HepG2 (cell line): ENCODE data around the gene IGF2. TPM values are rescaled to one million over a fixed set of nuclear protein-coding genes. Genes with fewer than 3 reads are reported as not detected.

Experiments used
- CBFB ChIP-seq: sonication (generic); formaldehyde crosslinking; IDR thresholded peaks from 2 replicates; pipeline ENCODE4 v1.4.0; 2020; ENCODE audit warnings: missing genetic modification reagents
- CREB1 ChIP-seq, 2 experiments: fragments of 450-650 bp in 1 of 2; IDR thresholded peaks; 2 replicates each; pipeline ENCODE4 v1.6.1; 2016 to 2017; ENCODE audit warnings: control low read depth in 1 of 2, mild to moderate bottlenecking in 1 of 2, missing compliant biosample characterization in 1 of 2, missing genetic modification characterization in 1 of 2
- GMEB1 ChIP-seq: sonication (generic); formaldehyde crosslinking; IDR thresholded peaks from 2 replicates; pipeline ENCODE4 v1.5.1; 2020; ENCODE audit warnings: missing genetic modification reagents, mild to moderate bottlenecking, borderline replicate concordance
- HDAC2 ChIP-seq: sonication (generic); formaldehyde crosslinking; IDR thresholded peaks from 2 replicates; pipeline ENCODE4 v1.4.0; 2020; ENCODE audit warnings: missing genetic modification reagents
- MAX ChIP-seq: IDR thresholded peaks from 2 replicates; pipeline ENCODE4 v1.6.1; 2012; ENCODE audit warnings: inconsistent platforms
- MIXL1 ChIP-seq: IDR thresholded peaks from 2 replicates; pipeline ENCODE4 v1.6.1; 2016
- MLLT10 ChIP-seq: sonication (generic); formaldehyde crosslinking; IDR thresholded peaks from 2 replicates; pipeline ENCODE4 v1.4.0; 2020; ENCODE audit warnings: missing genetic modification reagents
- NFAT5 ChIP-seq: sonication (generic); formaldehyde crosslinking; IDR thresholded peaks from 2 replicates; pipeline ENCODE4 v1.4.0; 2020; ENCODE audit warnings: missing genetic modification reagents
- POLR2G ChIP-seq: fragments of 200-400 bp; formaldehyde crosslinking; IDR thresholded peaks from 2 replicates; pipeline ENCODE4 v1.6.1; 2018; ENCODE audit warnings: mild to moderate bottlenecking, low read depth, low read length, moderate library complexity
- PTBP1 ChIP-seq: fragments of 200-400 bp; formaldehyde crosslinking; IDR thresholded peaks from 2 replicates; pipeline ENCODE4 v1.6.1; 2018; ENCODE audit warnings: low read length, low read depth; ENCODE audit not compliant: poor library complexity, severe bottlenecking
- TCF12 ChIP-seq, 2 experiments: fragments of 450-650 bp in 1 of 2; sonication (generic) in 1 of 2; formaldehyde crosslinking in 1 of 2; IDR thresholded peaks; 2 replicates each; pipeline versions ENCODE4 v1.6.1 to v1.8.0; 2017 to 2022; ENCODE audit warnings: antibody characterized with exemption in 1 of 2, mild to moderate bottlenecking in 1 of 2, missing genetic modification reagents in 1 of 2, moderate library complexity in 1 of 2
- TRAFD1 ChIP-seq: sonication (generic); formaldehyde crosslinking; IDR thresholded peaks from 2 replicates; pipeline ENCODE4 v1.5.1; 2020; ENCODE audit warnings: missing genetic modification reagents, mild to moderate bottlenecking, borderline replicate concordance
- ZMYM3 ChIP-seq: sonication (generic); formaldehyde crosslinking; IDR thresholded peaks from 2 replicates; pipeline ENCODE4 v1.5.1; 2020; ENCODE audit warnings: mild to moderate bottlenecking, missing genetic modification reagents
- ZNF672 ChIP-seq: sonication (generic); formaldehyde crosslinking; IDR thresholded peaks from 2 replicates; pipeline ENCODE4 v1.8.1; 2022; ENCODE audit warnings: missing genetic modification reagents
- ZNF678 ChIP-seq: sonication (generic); formaldehyde crosslinking; IDR thresholded peaks from 2 replicates; pipeline ENCODE4 v1.4.0; 2020; ENCODE audit warnings: mild to moderate bottlenecking, missing genetic modification reagents
- ZNF781 ChIP-seq: sonication (generic); formaldehyde crosslinking; IDR thresholded peaks from 2 replicates; pipeline ENCODE4 v1.5.1; 2020; ENCODE audit warnings: borderline replicate concordance, mild to moderate bottlenecking, missing genetic modification reagents; ENCODE audit errors: not compliant biosample characterization
- polyA plus RNA-seq, 8 experiments: library from polyadenylated mRNA; depleted of rRNA in 3 of 8; stranded (reverse) in 7 of 8; unstranded in 1 of 8; fragments of >200 nt; fragmentation: Illumina TruSeq in 4 of 8; extraction: Trizol in 4 of 8; gene quantifications; 2 replicates each; pipeline versions ENCODE4 v1.2.1 to v1.2.3, GENCODE V29; 2011 to 2016; ENCODE audit warnings: low read depth in 4 of 8, missing spikeins in 1 of 8, mixed read lengths in 1 of 8; ENCODE audit not compliant: insufficient read depth in 1 of 8
- total RNA-seq, 5 experiments: library from RNA; depleted of rRNA; stranded (reverse); fragments of >200 nt; fragmentation: Illumina TruSeq; extraction: Trizol; gene quantifications; 2 replicates each; pipeline ENCODE4 v1.2.3, GENCODE V29; 2016; ENCODE audit warnings: low read depth in 1 of 5

IGF2 gene
- total and polyA plus RNA-seq, 2 of the 13 experiments (the other 11 are each of a cell fraction or from before 2014, with no cell fraction given) = 79.1 to 254 TPM

- TF ChIP-seq TCF12 (IDR thresholded peaks at IDR 0.05) (no peak), TCF12 (CRISPR knock-in tag; IDR thresholded peaks at IDR 0.05) (peak; percentile 24; the same call in 1 of the 2 replicates), HDAC2 (CRISPR knock-in tag) (no peak), NFAT5 (CRISPR knock-in tag) (no peak), POLR2G (peak; percentile 1; the same call in 1 of the 2 replicates), TRAFD1 (CRISPR knock-in tag) (no peak), MLLT10 (no peak), CREB1 (IDR thresholded peaks at IDR 0.05) (no peak), CREB1 (CRISPR knock-in tag; IDR thresholded peaks at IDR 0.05) (no peak), GMEB1 (CRISPR knock-in tag) (no peak), PTBP1 (no peak), MIXL1 (no peak), ZNF678 (no peak), ZNF672 (CRISPR knock-in tag) (no peak; the same call in 1 of the 2 replicates), CBFB (CRISPR knock-in tag) (no peak), ZMYM3 (CRISPR knock-in tag) (no peak), MAX (no peak), ZNF781 (CRISPR knock-in tag) (no peak)
Observed at GRCh38 chr11:2134022-2135010, 4.9 kb downstream of the IGF2 start (continued).
